AG09319 (cell line): ENCODE measurements around the gene CD247.

Source experiments
- DNase-seq: peaks from one replicate; pipeline ENCODE4 v3.0.0-alpha.2; 2010; ENCODE audit warnings: low read depth; ENCODE audit errors: extremely low read depth
- CTCF ChIP-seq: IDR thresholded peaks from 2 replicates; pipeline ENCODE4 v1.5.1; 2011; ENCODE audit warnings: low read depth, mild to moderate bottlenecking, inconsistent platforms, low read length, moderate library complexity

The CD247 gene

GRCh38 chr1:167416506-167416905, 101.8 kb downstream of the CD247 start:
- DNase-seq: no peak
- TF ChIP-seq CTCF: no peak

GRCh38 chr1:167413328-167413727, 105.0 kb downstream of the CD247 start:
- no peak for TF ChIP-seq CTCF

GRCh38 chr1:167412920-167413319, 105.4 kb downstream of the CD247 start:
- TF ChIP-seq CTCF: no peak
- no peak for DNase-seq

More at GRCh38 chr1:167413328-167413727, 105.0 kb downstream of the CD247 start:
- no peak for DNase-seq

- no peak for TF ChIP-seq CTCF
- no peak for DNase-seq
These were observed 106.3 kb downstream of the CD247 start for GRCh38 chr1:167412072-167412471.

- no peak for DNase-seq
- no peak for TF ChIP-seq CTCF
These were observed 109.1 kb downstream of the CD247 start for GRCh38 chr1:167409183-167409582.

- TF ChIP-seq CTCF: no peak
- DNase-seq: no peak
These were observed 110.0 kb downstream of the CD247 start for GRCh38 chr1:167408355-167408754.

- DNase-seq: no peak
- no peak for TF ChIP-seq CTCF
These were observed 113.4 kb downstream of the CD247 start for GRCh38 chr1:167404908-167405307.
